Measurements from ENCODE around the gene MYO16.

MYO16 gene

GRCh38 chr13:109212650-109213049, 583.2 kb downstream of the MYO16 start:
- H3K4me3 ChIP-seq (ENCODE audit: low read length, poor library complexity, severe bottlenecking) = no peak overlapping the region
- H3F3A ChIP-seq (ENCODE audit: low read depth) = no peaks in the 10 kb centered on the region
- H3K4me2 ChIP-seq (ENCODE audit: low read depth, low read length, poor library complexity, severe bottlenecking) = no peak overlapping the region
- H3K36me3 ChIP-seq (ENCODE audit: insufficient read depth, low read length) = no peaks in the 10 kb centered on the region
- H3K4me1 ChIP-seq (ENCODE audit: insufficient read depth, low read length, poor library complexity, severe bottlenecking) = no peaks in the 10 kb centered on the region
- H2AFZ ChIP-seq (ENCODE audit: low read length) = no peak overlapping the region
- no peaks in the 10 kb centered on the region for H4K20me1 ChIP-seq (ENCODE audit: insufficient read depth, low read length, poor library complexity, severe bottlenecking)
- no peaks in the 10 kb centered on the region for H3K9me3 ChIP-seq (ENCODE audit: insufficient read depth, low read depth, low read length)
- no peak overlapping the region for H3K9ac ChIP-seq (ENCODE audit: low read depth, low read length, poor library complexity, severe bottlenecking)
- TF ChIP-seq EZH2phosphoT487 (IDR thresholded peaks at IDR 0.05; ENCODE audit: borderline replicate concordance) (no peak), CTCF (conservative IDR thresholded peaks at IDR 0.05; ENCODE audit: low read length) (no peak)
- H3K27me3 ChIP-seq (ENCODE audit: insufficient read depth, low read length, poor library complexity, severe bottlenecking) = no peaks in the 10 kb centered on the region
- H3K79me2 ChIP-seq (ENCODE audit: insufficient read depth, low read length) = no peaks in the 10 kb centered on the region
- H3K9me2 ChIP-seq (replicated peaks; ENCODE audit: low read depth, low read length) = no peaks in the 10 kb centered on the region

- H3K79me2 ChIP-seq (ENCODE audit: insufficient read depth, low read length) = no peaks in the 10 kb centered on the region
- H3K27me3 ChIP-seq (ENCODE audit: insufficient read depth, low read length, poor library complexity, severe bottlenecking) = no peaks in the 10 kb centered on the region
- H3K9me3 ChIP-seq (ENCODE audit: insufficient read depth, low read depth, low read length) = no peaks in the 10 kb centered on the region
- no peak for TF ChIP-seq EZH2phosphoT487 (IDR thresholded peaks at IDR 0.05; ENCODE audit: borderline replicate concordance)
- no peak for TF ChIP-seq CTCF (conservative IDR thresholded peaks at IDR 0.05; ENCODE audit: low read length)
- H3K4me3 ChIP-seq (ENCODE audit: low read length, poor library complexity, severe bottlenecking) = no peak overlapping the region
- no peaks in the 10 kb centered on the region for H3K9me2 ChIP-seq (replicated peaks; ENCODE audit: low read depth, low read length)
- H3F3A ChIP-seq (ENCODE audit: low read depth) = no peaks in the 10 kb centered on the region
- H3K4me2 ChIP-seq (ENCODE audit: low read depth, low read length, poor library complexity, severe bottlenecking) = no peak overlapping the region
- no peak overlapping the region for H2AFZ ChIP-seq (ENCODE audit: low read length)
- no peaks in the 10 kb centered on the region for H3K4me1 ChIP-seq (ENCODE audit: insufficient read depth, low read length, poor library complexity, severe bottlenecking)
- no peaks in the 10 kb centered on the region for H4K20me1 ChIP-seq (ENCODE audit: insufficient read depth, low read length, poor library complexity, severe bottlenecking)
- H3K9ac ChIP-seq (ENCODE audit: low read depth, low read length, poor library complexity, severe bottlenecking) = no peak overlapping the region
- H3K36me3 ChIP-seq (ENCODE audit: insufficient read depth, low read length) = no peaks in the 10 kb centered on the region
These were observed 584.3 kb downstream of the MYO16 start for GRCh38 chr13:109213714-109214113.

GRCh38 chr13:109214393-109214792, 585.0 kb downstream of the MYO16 start:
- Histone ChIP-seq H3K36me3 (ENCODE audit: insufficient read depth, low read length) (no peaks in the 10 kb centered on the region), H3K4me3 (ENCODE audit: low read length, poor library complexity, severe bottlenecking) (no peak overlapping the region), H3K9me3 (ENCODE audit: insufficient read depth, low read depth, low read length) (no peaks in the 10 kb centered on the region), H3K27me3 (ENCODE audit: insufficient read depth, low read length, poor library complexity, severe bottlenecking) (no peaks in the 10 kb centered on the region), H2AFZ (ENCODE audit: low read length) (no peak overlapping the region), H3F3A (ENCODE audit: low read depth) (no peaks in the 10 kb centered on the region), H4K20me1 (ENCODE audit: insufficient read depth, low read length, poor library complexity, severe bottlenecking) (no peaks in the 10 kb centered on the region), H3K4me1 (ENCODE audit: insufficient read depth, low read length, poor library complexity, severe bottlenecking) (no peaks in the 10 kb centered on the region), H3K79me2 (ENCODE audit: insufficient read depth, low read length) (no peaks in the 10 kb centered on the region), H3K9ac (ENCODE audit: low read depth, low read length, poor library complexity, severe bottlenecking) (no peak overlapping the region), H3K4me2 (ENCODE audit: low read depth, low read length, poor library complexity, severe bottlenecking) (no peak overlapping the region), H3K9me2 (replicated peaks; ENCODE audit: low read depth, low read length) (no peaks in the 10 kb centered on the region)
- TF ChIP-seq EZH2phosphoT487 (IDR thresholded peaks at IDR 0.05; ENCODE audit: borderline replicate concordance) (no peak), CTCF (conservative IDR thresholded peaks at IDR 0.05; ENCODE audit: low read length) (no peak)
